HG03064 (cell line): ENCODE data around the gene BCKDHB.

Experiments
- ATAC-seq: cut with Tn5 transposase; IDR thresholded peaks from one replicate; pipeline ENCODE4 v1.9.1; 2021; ENCODE audit warnings: low read depth; ENCODE audit not compliant: unreplicated experiment

The BCKDHB gene

GRCh38 chr6:80363501-80364122 lies 257.1 kb downstream of the BCKDHB start:
- ATAC-seq, result no peak

- no peak for ATAC-seq
Observed at GRCh38 chr6:80364149-80364548, 257.7 kb downstream of the BCKDHB start.

GRCh38 chr6:80366051-80366450 lies 259.6 kb downstream of the BCKDHB start:
- ATAC-seq, result no peak

GRCh38 chr6:80366714-80367113 lies 260.2 kb downstream of the BCKDHB start:
- ATAC-seq, result no peak

- ATAC-seq, result no peak
Observed at GRCh38 chr6:80376411-80376810, 269.9 kb downstream of the BCKDHB start.

GRCh38 chr6:80380566-80380965 lies 274.1 kb downstream of the BCKDHB start:
- ATAC-seq, result no peak

GRCh38 chr6:80382811-80383210 lies 276.3 kb downstream of the BCKDHB start:
- ATAC-seq, result no peak

GRCh38 chr6:80388507-80388906 lies 282.0 kb downstream of the BCKDHB start:
- ATAC-seq, result no peak
